ENCODE data around the gene BOLL.

DNA sequence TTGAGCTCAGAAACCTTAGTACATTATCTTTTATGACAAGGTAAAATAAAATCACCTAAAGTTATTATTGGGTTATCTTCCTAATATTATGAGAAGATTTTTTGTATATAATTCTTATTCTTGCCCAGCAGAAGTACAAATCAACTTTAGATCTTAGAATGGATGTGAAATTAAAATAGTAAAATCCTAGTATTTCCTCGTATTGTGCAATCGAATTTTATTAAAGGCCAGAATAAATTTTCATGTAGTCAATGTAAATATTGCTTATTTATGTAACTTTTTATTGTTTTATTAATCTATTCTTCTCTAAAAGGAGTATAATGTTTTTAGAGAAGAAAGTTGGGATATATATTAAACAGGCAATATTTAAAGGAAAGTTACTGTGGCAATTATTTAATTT lies 67.3 kb downstream of the BOLL start:
- TF ChIP-seq, protein P1, sequence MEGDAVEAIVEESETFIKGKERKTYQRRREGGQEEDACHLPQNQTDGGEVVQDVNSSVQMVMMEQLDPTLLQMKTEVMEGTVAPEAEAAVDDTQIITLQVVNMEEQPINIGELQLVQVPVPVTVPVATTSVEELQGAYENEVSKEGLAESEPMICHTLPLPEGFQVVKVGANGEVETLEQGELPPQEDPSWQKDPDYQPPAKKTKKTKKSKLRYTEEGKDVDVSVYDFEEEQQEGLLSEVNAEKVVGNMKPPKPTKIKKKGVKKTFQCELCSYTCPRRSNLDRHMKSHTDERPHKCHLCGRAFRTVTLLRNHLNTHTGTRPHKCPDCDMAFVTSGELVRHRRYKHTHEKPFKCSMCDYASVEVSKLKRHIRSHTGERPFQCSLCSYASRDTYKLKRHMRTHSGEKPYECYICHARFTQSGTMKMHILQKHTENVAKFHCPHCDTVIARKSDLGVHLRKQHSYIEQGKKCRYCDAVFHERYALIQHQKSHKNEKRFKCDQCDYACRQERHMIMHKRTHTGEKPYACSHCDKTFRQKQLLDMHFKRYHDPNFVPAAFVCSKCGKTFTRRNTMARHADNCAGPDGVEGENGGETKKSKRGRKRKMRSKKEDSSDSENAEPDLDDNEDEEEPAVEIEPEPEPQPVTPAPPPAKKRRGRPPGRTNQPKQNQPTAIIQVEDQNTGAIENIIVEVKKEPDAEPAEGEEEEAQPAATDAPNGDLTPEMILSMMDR (IDR thresholded peaks at IDR 0.05 in 2 of 3, conservative IDR thresholded peaks at IDR 0.05 in 1 of 3; ENCODE audit: control insufficient read depth in 2 of 3, extremely low read depth in 1 of 3, insufficient read depth in 1 of 3, low read depth in 3 of 3, low read length in 3 of 3) = no peak
- TF ChIP-seq MYC (IDR thresholded peaks at IDR 0.05; ENCODE audit: insufficient read depth, insufficient read length, insufficient replicate concordance, low read length, severe bottlenecking) (no peak), SP1 (IDR thresholded peaks at IDR 0.05; ENCODE audit: low read depth, low read length) (no peak), POLR2AphosphoS5 (IDR thresholded peaks at IDR 0.05; ENCODE audit: low read length) (no peak), EP300 (IDR thresholded peaks at IDR 0.05; ENCODE audit: borderline replicate concordance in 1 of 2, control insufficient read depth in 1 of 2, low read depth in 2 of 2, low read length in 2 of 2) (no peak), SIN3A (IDR thresholded peaks at IDR 0.05; ENCODE audit: low read depth, low read length) (no peak), DPF2 (IDR thresholded peaks at IDR 0.05) (no peak)
- TF ChIP-seq, protein P2, sequence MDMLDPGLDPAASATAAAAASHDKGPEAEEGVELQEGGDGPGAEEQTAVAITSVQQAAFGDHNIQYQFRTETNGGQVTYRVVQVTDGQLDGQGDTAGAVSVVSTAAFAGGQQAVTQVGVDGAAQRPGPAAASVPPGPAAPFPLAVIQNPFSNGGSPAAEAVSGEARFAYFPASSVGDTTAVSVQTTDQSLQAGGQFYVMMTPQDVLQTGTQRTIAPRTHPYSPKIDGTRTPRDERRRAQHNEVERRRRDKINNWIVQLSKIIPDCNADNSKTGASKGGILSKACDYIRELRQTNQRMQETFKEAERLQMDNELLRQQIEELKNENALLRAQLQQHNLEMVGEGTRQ (IDR thresholded peaks at IDR 0.05; ENCODE audit: borderline replicate concordance, low read depth, low read length) = no peak
- TF ChIP-seq, protein P3, sequence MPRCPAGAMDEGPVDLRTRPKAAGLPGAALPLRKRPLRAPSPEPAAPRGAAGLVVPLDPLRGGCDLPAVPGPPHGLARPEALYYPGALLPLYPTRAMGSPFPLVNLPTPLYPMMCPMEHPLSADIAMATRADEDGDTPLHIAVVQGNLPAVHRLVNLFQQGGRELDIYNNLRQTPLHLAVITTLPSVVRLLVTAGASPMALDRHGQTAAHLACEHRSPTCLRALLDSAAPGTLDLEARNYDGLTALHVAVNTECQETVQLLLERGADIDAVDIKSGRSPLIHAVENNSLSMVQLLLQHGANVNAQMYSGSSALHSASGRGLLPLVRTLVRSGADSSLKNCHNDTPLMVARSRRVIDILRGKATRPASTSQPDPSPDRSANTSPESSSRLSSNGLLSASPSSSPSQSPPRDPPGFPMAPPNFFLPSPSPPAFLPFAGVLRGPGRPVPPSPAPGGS (IDR thresholded peaks at IDR 0.05; ENCODE audit: borderline replicate concordance, insufficient read depth, low read depth, low read length, poor library complexity, severe bottlenecking) = no peak
- TF ChIP-seq, protein P4, sequence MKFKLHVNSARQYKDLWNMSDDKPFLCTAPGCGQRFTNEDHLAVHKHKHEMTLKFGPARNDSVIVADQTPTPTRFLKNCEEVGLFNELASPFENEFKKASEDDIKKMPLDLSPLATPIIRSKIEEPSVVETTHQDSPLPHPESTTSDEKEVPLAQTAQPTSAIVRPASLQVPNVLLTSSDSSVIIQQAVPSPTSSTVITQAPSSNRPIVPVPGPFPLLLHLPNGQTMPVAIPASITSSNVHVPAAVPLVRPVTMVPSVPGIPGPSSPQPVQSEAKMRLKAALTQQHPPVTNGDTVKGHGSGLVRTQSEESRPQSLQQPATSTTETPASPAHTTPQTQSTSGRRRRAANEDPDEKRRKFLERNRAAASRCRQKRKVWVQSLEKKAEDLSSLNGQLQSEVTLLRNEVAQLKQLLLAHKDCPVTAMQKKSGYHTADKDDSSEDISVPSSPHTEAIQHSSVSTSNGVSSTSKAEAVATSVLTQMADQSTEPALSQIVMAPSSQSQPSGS (IDR thresholded peaks at IDR 0.05; ENCODE audit: low read length) = no peak
